Heart right ventricle (tissue), 16 donors: ENCODE results near the gene PARP6. TPM values are rescaled to one million over a fixed set of nuclear protein-coding genes. Genes with fewer than 3 reads are reported as not detected.

Source experiments
- ATAC-seq, 8 donors: fragments of 200-7000 bp; cut with Tn5 transposase; one replicate each; pipeline ENCODE4 v1.9.1; 2020; ENCODE audit warnings: mild to moderate bottlenecking in 8 of 8, moderate library complexity in 8 of 8, moderate number of reproducible peaks in 1 of 8
- DNase-seq, 2 donors: peaks; one replicate each; pipeline ENCODE4 v3.0.0-alpha.2; 2020
- H3K27ac ChIP-seq, 10 donors: fragments of 200-600 bp; sonication (generic) in 2 of 10; one replicate each; pipeline versions ENCODE4 v1.5.0 to v1.8.0; 2020 to 2022; ENCODE audit warnings: mild to moderate bottlenecking in 3 of 10
- H3K27me3 ChIP-seq, 7 donors: fragments of 200-600 bp; one replicate each; pipeline ENCODE4 v1.8.0; 2021 to 2022; ENCODE audit warnings: mild to moderate bottlenecking in 2 of 7
- H3K36me3 ChIP-seq, 9 donors: fragments of 200-600 bp; sonication (generic) in 1 of 9; one replicate each; pipeline versions ENCODE4 v1.5.0 to v1.8.0; 2020 to 2022; ENCODE audit warnings: mild to moderate bottlenecking in 2 of 9
- H3K4me1 ChIP-seq, 9 donors: fragments of 200-600 bp; sonication (generic) in 1 of 9; one replicate each; pipeline versions ENCODE4 v1.5.0 to v1.8.0; 2020 to 2022; ENCODE audit warnings: mild to moderate bottlenecking in 4 of 9
- H3K4me3 ChIP-seq, 10 donors: fragments of 200-600 bp; sonication (generic) in 2 of 10; one replicate each; pipeline versions ENCODE4 v1.5.0 to v1.8.0; 2020 to 2022; ENCODE audit warnings: mild to moderate bottlenecking in 7 of 10, moderate library complexity in 2 of 10
- H3K9me3 ChIP-seq, 11 donors: fragments of 200-600 bp in 10 of 11; sonication (generic) in 2 of 11; one replicate each; pipeline versions ENCODE4 v1.5.0 to v1.8.0; 2013 to 2022; ENCODE audit warnings: mild to moderate bottlenecking in 2 of 11, control low read depth in 1 of 11, moderate library complexity in 1 of 11
- WGBS, 2 donors: extraction: QIAGEN DNeasy Blood & Tissue Kit; methylation state at CpG; one replicate each; pipeline ENCODE4 v1.1.7; 2013; ENCODE audit warnings: inconsistent platforms in 1 of 2; 5-methylcytosine and 5-hydroxymethylcytosine counted together
- intact Hi-C, 10 donors: fragments of 100-400 bp; cut with DNase I; formaldehyde crosslinking; loops; one replicate each; pipeline versions ENCODE4 v1.11.1 to v1.14.2; 2022
- polyA plus RNA-seq, 2 donors: library from polyadenylated mRNA; stranded (reverse); fragments of 200-250 nt; gene quantifications; one replicate each; pipeline ENCODE4 v1.2.3, GENCODE V29; 2013
- total RNA-seq, 10 donors: library from RNA; stranded (reverse); fragmentation: NEBNext Ultra II Directional in 3 of 10; extraction: Animal tissue kit (Norgen Biotek cat#: 25700) in 3 of 10; gene quantifications; one replicate each; pipeline versions ENCODE4 v1.2.1 to v1.2.4, GENCODE V29; 2021 to 2023
- TF ChIP-seq, protein P1 (sequence below), 9 donors: fragments of 200-600 bp; sonication (generic) in 2 of 9; IDR thresholded peaks; one replicate each; pipeline versions ENCODE4 v1.5.0 to v1.8.0; 2021 to 2022; ENCODE audit warnings: antibody characterized with exemption in 9 of 9, mild to moderate bottlenecking in 5 of 9, moderate library complexity in 1 of 9
- donor health status: Arrhythmogenic right ventricular cardiomyopathy.
- donor health status: ischemic (EF 13 %, LVEDD 7.1; RV severe dilation, severe dysfunction).
- donor health status: healthy with polysubstance abuse.
- donor health status: DM: no; HTN: yes; CAD: no.
- donor health status: DM: no; HTN: no; CAD: no.
- donor health status: ischemic (EF 25% LVEDD 6.9; RV normal size, moderate dysfunction).
- donor health status: ischemic (EF 25% LVEDD 5.7; RV mildly dilated, moderate dysfunction).
- donor health status: healthy.
- donor health status: DM: yes; HTN: yes; CAD: no.
- donor health status: Ischemic cardiomyopathy.
- donor health status: ischemic (EF 35%, LVEDD 5.7; RV mildly dilated, moderate dysfunction).
- donor health status: nonischemic (EF 11% LVEDD 7.7; RV severe dilation, severe dysfunction).
- donor health status: DM: yes; HTN: yes; CAD: no.
- donor health status: PGD.
- donor health status: ischemic (EF 29% LVEDD 5.4; RV normal size, mild dysfunction).
- donor health status: nonischemic (EF 23%, LVEDD 6.1; RV moderate dilation, normal function).

Gene PARP6
- total and polyA plus RNA-seq, 12 donors: 28.2 to 113 (median 37.6) TPM

DNA sequence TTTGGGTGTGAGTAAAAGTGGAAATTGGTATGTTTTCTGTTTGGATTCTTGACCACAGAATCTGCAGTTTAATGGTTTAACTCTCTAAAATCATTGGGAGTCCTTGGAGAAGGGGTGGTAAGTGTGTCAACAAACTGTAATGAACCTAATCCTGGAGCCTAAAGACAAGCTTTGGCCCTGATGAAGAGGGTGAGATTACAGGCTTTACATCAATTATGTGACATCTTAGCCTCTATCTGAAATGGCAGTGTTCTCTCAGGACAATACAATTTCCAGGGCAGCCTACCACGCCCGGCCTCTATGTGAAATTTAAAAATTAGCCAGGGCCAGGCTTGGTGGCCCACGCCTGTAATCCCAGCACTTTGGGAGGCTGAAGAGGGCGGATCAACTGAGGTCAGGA, 37.1 kb downstream of the PARP6 start:
- 94 to 97% methylated on average over 4 of the region's 4 CpGs for WGBS, 2 donors
- H3K27me3 ChIP-seq: no peaks in the 10 kb centered on the region
- DNase-seq (no peak), ATAC-seq (no peak)
- no peak overlapping the region for H3K27ac ChIP-seq
- H3K36me3 ChIP-seq: peaks cover 0 to 27% (median 13%) of the 10 kb centered on the region in 9 donors
- H3K4me1 ChIP-seq: peaks cover 3 to 38% (median 13%) of the 10 kb centered on the region in 9 donors
- H3K9me3 ChIP-seq: no peaks in the 10 kb centered on the region
- TF ChIP-seq, protein P1, sequence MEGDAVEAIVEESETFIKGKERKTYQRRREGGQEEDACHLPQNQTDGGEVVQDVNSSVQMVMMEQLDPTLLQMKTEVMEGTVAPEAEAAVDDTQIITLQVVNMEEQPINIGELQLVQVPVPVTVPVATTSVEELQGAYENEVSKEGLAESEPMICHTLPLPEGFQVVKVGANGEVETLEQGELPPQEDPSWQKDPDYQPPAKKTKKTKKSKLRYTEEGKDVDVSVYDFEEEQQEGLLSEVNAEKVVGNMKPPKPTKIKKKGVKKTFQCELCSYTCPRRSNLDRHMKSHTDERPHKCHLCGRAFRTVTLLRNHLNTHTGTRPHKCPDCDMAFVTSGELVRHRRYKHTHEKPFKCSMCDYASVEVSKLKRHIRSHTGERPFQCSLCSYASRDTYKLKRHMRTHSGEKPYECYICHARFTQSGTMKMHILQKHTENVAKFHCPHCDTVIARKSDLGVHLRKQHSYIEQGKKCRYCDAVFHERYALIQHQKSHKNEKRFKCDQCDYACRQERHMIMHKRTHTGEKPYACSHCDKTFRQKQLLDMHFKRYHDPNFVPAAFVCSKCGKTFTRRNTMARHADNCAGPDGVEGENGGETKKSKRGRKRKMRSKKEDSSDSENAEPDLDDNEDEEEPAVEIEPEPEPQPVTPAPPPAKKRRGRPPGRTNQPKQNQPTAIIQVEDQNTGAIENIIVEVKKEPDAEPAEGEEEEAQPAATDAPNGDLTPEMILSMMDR (IDR thresholded peaks at IDR 0.05): no peak
- intact Hi-C loops: loop anchor here in 1 of 10 donors (5.0 kb wide), 1 partner anchor 33 kb away; no protein-coding TSS in a partner anchor
- no peak overlapping the region for H3K4me3 ChIP-seq

DNA sequence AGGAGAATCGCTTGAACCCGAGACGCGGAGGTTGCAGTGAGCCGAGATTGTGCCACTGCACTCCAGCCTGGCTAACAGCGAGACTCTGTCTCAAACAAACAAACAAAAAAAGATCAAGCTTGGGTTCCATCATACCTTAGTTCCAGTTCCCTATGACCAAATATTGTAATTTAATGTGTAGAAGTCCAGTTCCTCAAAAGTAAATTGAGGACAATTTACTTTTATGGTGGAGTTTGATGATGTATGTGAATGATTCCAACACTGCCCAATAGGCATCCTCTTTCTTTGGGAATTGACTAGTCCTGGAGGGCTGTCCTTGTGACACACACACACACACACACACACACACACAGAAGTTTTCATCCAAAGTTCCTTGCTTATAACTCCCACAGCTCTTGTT, 38.6 kb downstream of the PARP6 start:
- Histone ChIP-seq H3K27ac (no peak overlapping the region), H3K4me1 (peaks cover 5 to 46% (median 23%) of the 10 kb centered on the region in 9 donors), H3K27me3 (no peaks in the 10 kb centered on the region), H3K4me3 (no peak overlapping the region), H3K9me3 (no peaks in the 10 kb centered on the region), H3K36me3 (peaks cover 0 to 11% (median 0%) of the 10 kb centered on the region in 9 donors)
- DNase-seq: no peak
- TF ChIP-seq, protein P1 (IDR thresholded peaks at IDR 0.05): no peak
- ATAC-seq: no peak
- intact Hi-C loops: loop anchor here in 4 of 10 donors (2.0 to 5.0 kb wide), 3 partner anchors 36 to 39 kb away; partner anchors contain the start of genes GRAMD2A (in 2 of the 4) and PARP6 (in 2 of the 4)
- 97 to 98% methylated on average over 6 of the region's 6 CpGs for WGBS, 2 donors

DNA sequence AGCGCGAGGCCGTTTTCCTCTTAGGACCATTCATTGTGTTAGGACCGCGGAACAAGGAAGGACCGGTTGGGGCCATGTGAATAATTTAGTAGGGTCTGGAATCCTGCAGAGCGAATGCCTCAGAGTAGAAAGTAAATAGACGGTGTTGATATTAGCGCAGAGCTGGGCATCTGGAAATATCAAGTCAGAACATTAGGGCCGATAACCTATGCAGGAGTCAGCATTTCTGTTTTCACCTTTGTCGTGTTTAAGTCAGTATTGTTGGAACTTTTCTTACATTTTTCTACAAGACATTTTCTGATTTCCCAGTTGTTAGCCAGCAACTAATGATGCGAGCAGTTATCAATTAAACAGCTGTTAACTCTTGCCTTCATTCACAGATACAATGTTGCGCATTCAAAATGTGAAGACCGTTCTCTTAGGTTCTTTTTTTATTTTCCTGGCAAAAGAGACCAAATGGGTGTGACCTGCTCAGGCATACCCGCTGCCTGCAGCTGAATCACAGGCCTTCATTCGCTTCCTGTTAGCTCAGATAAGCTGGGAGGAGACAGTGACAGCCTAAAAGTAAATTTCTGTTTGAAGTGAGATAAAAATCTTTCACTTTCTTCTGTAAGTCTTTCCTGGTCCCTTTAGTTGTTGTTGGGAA, 40.4 kb downstream of the PARP6 start:
- H3K36me3 ChIP-seq: no peaks in the 10 kb centered on the region
- TF ChIP-seq, protein P1 (IDR thresholded peaks at IDR 0.05): no peak
- H3K9me3 ChIP-seq: no peaks in the 10 kb centered on the region
- 2 to 3% methylated on average over 16 of the region's 16 CpGs for WGBS, 2 donors
- ATAC-seq (peak in 7 of 8 donors; percentile 1 to 34 (median 25)), DNase-seq (peak in 1 of 2 donors; percentile 39)
- peak overlapping the region; percentile 92 to 100 (median 98) for H3K27ac ChIP-seq
- H3K27me3 ChIP-seq: no peaks in the 10 kb centered on the region
- peaks cover 15 to 52% (median 41%) of the 10 kb centered on the region in 9 donors for H3K4me1 ChIP-seq
- intact Hi-C loops: loop anchor here in 6 of 10 donors (1.0 to 5.0 kb wide), 6 partner anchors 29 to 41 kb away; partner anchors contain the start of genes PARP6 (in 5 of the 6) and GRAMD2A (in 2 of the 6)
- H3K4me3 ChIP-seq: peak overlapping the region; percentile 48 to 99 (median 86)

DNA sequence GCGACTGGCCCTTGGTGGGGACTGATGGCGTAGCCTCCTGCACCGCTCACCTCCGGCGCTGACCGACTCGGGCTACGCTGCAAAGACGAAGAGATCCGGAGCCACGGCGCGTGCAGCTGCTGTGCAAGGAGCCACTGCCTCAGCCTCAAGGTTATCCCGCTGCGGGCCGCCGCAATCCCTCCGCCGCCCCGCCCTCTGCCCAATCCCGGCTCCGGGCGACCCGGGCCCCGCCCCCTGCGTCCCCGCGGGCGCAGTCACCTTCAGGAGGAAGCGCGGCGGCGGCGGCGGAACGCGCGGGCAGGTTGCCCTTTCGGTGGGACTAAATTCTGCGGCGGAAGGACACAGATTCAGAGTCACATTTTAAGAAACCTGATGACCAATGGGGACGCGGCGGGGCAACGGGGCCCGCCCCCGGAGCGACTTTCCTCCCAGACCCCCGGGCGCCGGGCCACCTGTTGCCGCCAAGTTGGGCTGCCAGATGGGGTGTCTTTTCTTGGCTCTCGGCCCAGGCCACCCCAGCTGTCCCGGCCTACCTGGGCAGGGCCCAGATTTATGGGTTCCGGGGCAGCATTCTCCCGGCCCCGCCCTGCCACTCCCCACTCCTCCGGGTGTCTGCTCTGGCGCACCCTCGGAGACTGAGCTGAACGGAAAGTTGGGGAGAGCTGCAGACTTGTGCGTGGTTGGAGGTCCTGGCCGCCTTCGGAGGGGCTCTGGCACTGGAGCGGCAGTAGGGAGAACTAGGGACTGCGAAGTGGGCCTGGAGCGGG, 41.1 kb downstream of the PARP6 start, which contains the start of gene PKM:
PKM (minus strand) TSS at position 125 of the 767 bp plus-strand sequence. CDS start 12,093 bp downstream, outside the sequence.
- H3K27ac ChIP-seq: peak within 1 kb of the TSS; percentile 92 to 100 (median 98)
- H3K27me3 ChIP-seq: no peaks in the 10 kb centered on the region
- TF ChIP-seq, protein P1 (IDR thresholded peaks at IDR 0.05): peak in 1 of 9 donors; percentile 5
- no peaks in the 10 kb centered on the region for H3K36me3 ChIP-seq
- peak; percentile 95 to 97 for DNase-seq
- peak within 1 kb of the TSS; percentile 48 to 99 (median 86) for H3K4me3 ChIP-seq
- WGBS, 2 donors: 0 to 1% methylated on average over 67 of the region's 67 CpGs
- peak; percentile 88 to 94 (median 91) for ATAC-seq
- intact Hi-C loops: loop anchor here in 6 of 10 donors (1.0 to 5.0 kb wide), 6 partner anchors 28 to 42 kb away; partner anchors contain the start of genes PARP6 (in 4 of the 6) and GRAMD2A (in 2 of the 6)
- peaks cover 20 to 53% (median 48%) of the 10 kb centered on the region in 9 donors for H3K4me1 ChIP-seq
- H3K9me3 ChIP-seq: no peaks in the 10 kb centered on the region
